ENCODE results near the gene LRFN2.

DNA sequence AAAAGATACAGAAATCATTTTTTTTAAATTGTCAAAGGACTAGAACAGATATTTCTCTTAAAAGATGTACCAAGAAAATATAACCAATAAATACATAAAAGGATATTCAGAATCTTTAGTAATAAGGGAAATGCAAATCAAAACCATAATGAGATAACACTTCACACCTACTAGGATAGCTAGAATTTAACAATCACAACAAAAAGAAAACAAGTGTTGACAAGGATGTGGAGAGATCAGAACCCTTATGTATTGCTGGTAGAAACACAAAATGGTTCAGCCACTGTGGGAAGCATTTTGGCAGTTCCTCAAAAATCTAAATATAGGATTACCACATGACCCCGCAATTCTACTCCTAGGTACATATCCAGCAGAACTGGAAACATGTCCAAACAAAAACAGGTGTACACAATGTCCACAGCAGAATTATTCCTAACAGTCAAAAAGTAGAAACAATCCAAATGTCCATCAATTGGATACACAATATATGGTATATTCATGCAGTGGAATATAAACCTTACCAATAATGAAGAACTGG, 211.0 kb downstream of the LRFN2 start:
- no peak for TF ChIP-seq POLR2A (IDR thresholded peaks at IDR 0.05; ENCODE audit: low read depth, low read length)
- TF ChIP-seq POU2F2 (IDR thresholded peaks at IDR 0.05; ENCODE audit: low read depth, low read length): no peak
- TF ChIP-seq TAF1 (IDR thresholded peaks at IDR 0.05; ENCODE audit: low read depth, low read length): no peak
- TF ChIP-seq POLR2AphosphoS5 (IDR thresholded peaks at IDR 0.05; ENCODE audit: low read depth, low read length): no peak
- TF ChIP-seq SPI1 (IDR thresholded peaks at IDR 0.05; ENCODE audit: low read depth, low read length): no peak

All from GM12891 (cell line).